ENCODE results near the gene PNPLA7.
"Not testable (repeated sequence)": the region's sequence is repeated elsewhere in the genome, so short reads cannot be mapped to it uniquely, and the experiment has no call there.

Gene PNPLA7

GRCh38 chr9:137574192-137574591, 24.0 kb upstream of the PNPLA7 start:
- DNase-seq, result no peak

- no peak for DNase-seq
Observed at GRCh38 chr9:137570566-137570965, 20.4 kb upstream of the PNPLA7 start.

GRCh38 chr9:137569609-137570203, 19.5 kb upstream of the PNPLA7 start:
- no peak for DNase-seq

GRCh38 chr9:137568445-137568844, 18.2 kb upstream of the PNPLA7 start:
- not testable (repeated sequence) for DNase-seq

GRCh38 chr9:137564817-137565411, 14.7 kb upstream of the PNPLA7 start:
- no peak for DNase-seq

GRCh38 chr9:137564134-137564533, 13.9 kb upstream of the PNPLA7 start:
- no peak for DNase-seq

GRCh38 chr9:137558127-137558526, 7.9 kb upstream of the PNPLA7 start:
- no peak for DNase-seq

- no peak for DNase-seq
Observed at GRCh38 chr9:137556069-137556838, 6.1 kb upstream of the PNPLA7 start.

GRCh38 chr9:137555179-137555578, 5.0 kb upstream of the PNPLA7 start:
- DNase-seq, result no peak

- no peak for DNase-seq
Observed at GRCh38 chr9:137554349-137554748, 4.1 kb upstream of the PNPLA7 start.

GRCh38 chr9:137553654-137554053, 3.5 kb upstream of the PNPLA7 start:
- not testable (repeated sequence) for DNase-seq

GRCh38 chr9:137552022-137552768, 2.0 kb upstream of the PNPLA7 start:
- DNase-seq, result no peak

- DNase-seq, result peak; percentile 94
Observed at GRCh38 chr9:137551264-137552021, 1.2 kb upstream of the PNPLA7 start, which contains the start of gene MRPL41. Gene MRPL41 (plus strand): TSS chr9:137551879. CDS start chr9:137552082, 203 bp downstream.

GRCh38 chr9:137550958-137551263, 709 bp upstream of the PNPLA7 start:
- DNase-seq, result not testable (repeated sequence)

- no peak for DNase-seq
Observed at GRCh38 chr9:137547687-137548543, 2.3 kb downstream of the PNPLA7 start.

GRCh38 chr9:137545123-137545522, 5.1 kb downstream of the PNPLA7 start:
- no peak for DNase-seq

GRCh38 chr9:137544176-137544760, 5.9 kb downstream of the PNPLA7 start:
- DNase-seq, result no peak

- DNase-seq, result no peak
Observed at GRCh38 chr9:137543237-137543963, 6.8 kb downstream of the PNPLA7 start.

- no peak for DNase-seq
Observed at GRCh38 chr9:137542486-137542885, 7.7 kb downstream of the PNPLA7 start.

GRCh38 chr9:137540536-137540935, 9.7 kb downstream of the PNPLA7 start:
- DNase-seq, result no peak

GRCh38 chr9:137538058-137538457, 12.1 kb downstream of the PNPLA7 start:
- no peak for DNase-seq

All from NCI-H1930 (cell line).